GM10248 (cell line): Measurements from ENCODE around the gene PLEKHA7.

Experiments
- CTCF ChIA-PET: fragments of 300-600 bp; sonication (Branson Sonifier 250); formaldehyde crosslinking; extraction: SDS; loops from one replicate; lab custom pipeline; 2021; ENCODE audit warnings: antibody characterized with exemption; lab: Yijun Ruan, JAX
- POLR2A ChIA-PET: fragments of 350-650 bp; sonication (Branson Sonifier 250); formaldehyde crosslinking; extraction: SDS; loops from one replicate; lab custom pipeline; 2020; ENCODE audit warnings: antibody characterized with exemption; lab: Yijun Ruan, JAX
- DNase-seq: peaks from one replicate; pipeline ENCODE4 v3.0.0; 2012; ENCODE audit errors: extremely low spot score
- CTCF ChIP-seq: IDR thresholded peaks from 2 replicates; pipeline ENCODE4 v1.5.1; 2012; ENCODE audit warnings: mild to moderate bottlenecking, low read depth; ENCODE audit errors: extremely low read depth, missing control alignments, control extremely low read depth

The PLEKHA7 gene

GRCh38 chr11:16816358-16817270, 197.6 kb downstream of the PLEKHA7 start:
- ChIA-PET CTCF (interaction anchor here (0.8 to 10.3 kb wide), 9 partner anchors 10 to 247 kb away, joined by 3 to 80 read pairs (median 3); no protein-coding TSS in a partner anchor), POLR2A (no interaction called here)
- TF ChIP-seq CTCF = no peak
- no peak for DNase-seq

GRCh38 chr11:16815047-16815767, 199.0 kb downstream of the PLEKHA7 start:
- no peak for DNase-seq
- POLR2A ChIA-PET = no interaction called here
- CTCF ChIA-PET = interaction anchor here (0.8 to 10.3 kb wide), 7 partner anchors 10 to 247 kb away, joined by 3 to 80 read pairs (median 3); no protein-coding TSS in a partner anchor
- TF ChIP-seq CTCF = no peak

GRCh38 chr11:16814410-16815046, 199.7 kb downstream of the PLEKHA7 start:
- DNase-seq = no peak
- ChIA-PET POLR2A (no interaction called here), CTCF (interaction anchor here (0.8 to 10.3 kb wide), 7 partner anchors 9 to 249 kb away, joined by 3 to 80 read pairs (median 4); no protein-coding TSS in a partner anchor)
- no peak for TF ChIP-seq CTCF

- DNase-seq = no peak
- no peak for TF ChIP-seq CTCF
- ChIA-PET CTCF (interaction anchor here (1.1 to 10.3 kb wide), 7 partner anchors 9 to 250 kb away, joined by 3 to 80 read pairs (median 5); no protein-coding TSS in a partner anchor), POLR2A (no interaction called here)
Observed at GRCh38 chr11:16813126-16813525, 201.1 kb downstream of the PLEKHA7 start.

- CTCF ChIA-PET = interaction anchor here (1.2 to 10.3 kb wide), 4 partner anchors 8 to 26 kb away, joined by 4 to 80 read pairs (median 22); no protein-coding TSS in a partner anchor
- DNase-seq = no peak
- TF ChIP-seq CTCF = no peak
- POLR2A ChIA-PET = no interaction called here
Observed at GRCh38 chr11:16812274-16812673, 201.9 kb downstream of the PLEKHA7 start.
